Fibroblast of gingiva (primary cell): Measurements from ENCODE around the gene CPNE7.
"Not testable (repeated sequence)": the region's sequence is repeated elsewhere in the genome, so short reads cannot be mapped to it uniquely, and the experiment has no call there.

Experiments used
- DNase-seq: peaks from one replicate; pipeline ENCODE4 v3.0.0-alpha.2; 2011; ENCODE audit warnings: low read depth

Gene CPNE7

DNA sequence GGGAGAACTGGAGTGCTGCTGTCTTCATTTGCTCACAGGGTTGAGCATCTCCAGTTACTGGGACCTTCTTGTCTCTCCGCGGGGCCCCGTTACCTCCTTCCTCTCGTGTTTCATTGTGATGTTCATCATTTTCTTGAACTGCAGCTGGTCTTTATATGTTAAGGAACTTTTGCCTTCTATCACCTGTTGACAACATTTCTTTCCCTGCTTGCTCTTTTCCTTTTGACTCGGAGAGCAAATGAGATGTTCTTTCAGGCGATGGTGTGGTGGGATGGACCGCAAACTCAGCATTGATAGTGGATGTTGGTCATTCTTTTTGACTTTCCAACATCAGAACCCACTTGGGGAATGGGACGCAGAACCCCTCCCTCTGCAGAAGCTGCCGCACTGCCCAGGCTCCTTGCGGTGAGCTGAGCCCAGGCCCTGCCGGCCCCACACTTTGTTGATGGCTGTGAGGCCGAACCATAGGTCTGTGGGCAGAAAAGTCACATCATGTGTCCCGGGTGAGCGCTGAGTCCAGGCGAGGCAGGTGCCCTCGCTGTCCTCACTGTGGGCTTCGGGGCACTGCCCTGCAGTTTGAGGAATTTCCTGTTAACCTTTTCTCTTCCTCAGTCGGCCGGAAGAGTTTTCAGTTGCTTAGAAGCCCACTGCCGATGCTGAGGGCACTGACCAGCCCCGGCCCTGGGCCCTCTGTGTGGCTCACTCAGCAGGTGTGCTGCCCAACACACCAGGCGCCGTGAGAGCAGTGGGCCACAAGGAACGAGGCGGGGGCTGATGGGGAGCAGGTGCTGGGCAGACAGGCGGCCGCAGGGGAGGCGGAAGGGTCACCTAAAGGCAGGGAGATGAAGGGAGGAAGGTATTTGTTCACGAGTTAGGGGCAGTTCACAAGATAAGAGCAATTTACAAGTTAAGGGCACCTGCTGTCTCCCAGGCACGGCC, 7.6 kb upstream of the CPNE7 start:
- no peak for DNase-seq

- no peak for DNase-seq
Observed at GRCh38 chr16:89569506-89570341, 5.8 kb upstream of the CPNE7 start.

DNA sequence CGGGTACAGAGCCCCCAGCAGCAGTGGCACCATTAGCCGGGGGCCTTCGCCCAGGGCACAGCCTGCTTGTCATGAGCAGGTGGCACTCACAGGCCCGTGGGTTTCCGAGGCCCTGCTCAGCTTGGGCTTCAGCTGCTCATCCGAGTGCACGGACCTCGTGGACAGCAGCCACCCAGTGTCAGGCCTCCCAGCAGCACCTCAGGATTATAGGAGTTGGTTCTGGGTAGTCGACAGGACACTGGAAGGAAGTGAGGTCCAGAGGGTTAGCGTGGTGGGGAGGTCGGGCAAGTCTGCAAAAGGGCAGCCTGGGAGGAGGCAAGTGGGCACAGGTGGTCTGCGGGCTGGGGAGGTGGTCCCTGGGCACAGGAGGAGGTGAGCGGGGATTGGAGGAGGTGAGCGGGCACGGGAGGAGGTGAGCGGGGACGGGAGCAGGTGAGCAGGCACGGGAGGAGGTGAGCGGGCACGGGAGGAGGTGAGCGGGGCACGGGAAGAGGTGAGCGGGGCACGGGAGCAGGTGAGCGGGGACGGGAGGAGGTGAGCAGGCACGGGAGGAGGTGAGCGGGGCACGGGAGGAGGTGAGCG, 5.1 kb upstream of the CPNE7 start:
- DNase-seq = no peak

DNA sequence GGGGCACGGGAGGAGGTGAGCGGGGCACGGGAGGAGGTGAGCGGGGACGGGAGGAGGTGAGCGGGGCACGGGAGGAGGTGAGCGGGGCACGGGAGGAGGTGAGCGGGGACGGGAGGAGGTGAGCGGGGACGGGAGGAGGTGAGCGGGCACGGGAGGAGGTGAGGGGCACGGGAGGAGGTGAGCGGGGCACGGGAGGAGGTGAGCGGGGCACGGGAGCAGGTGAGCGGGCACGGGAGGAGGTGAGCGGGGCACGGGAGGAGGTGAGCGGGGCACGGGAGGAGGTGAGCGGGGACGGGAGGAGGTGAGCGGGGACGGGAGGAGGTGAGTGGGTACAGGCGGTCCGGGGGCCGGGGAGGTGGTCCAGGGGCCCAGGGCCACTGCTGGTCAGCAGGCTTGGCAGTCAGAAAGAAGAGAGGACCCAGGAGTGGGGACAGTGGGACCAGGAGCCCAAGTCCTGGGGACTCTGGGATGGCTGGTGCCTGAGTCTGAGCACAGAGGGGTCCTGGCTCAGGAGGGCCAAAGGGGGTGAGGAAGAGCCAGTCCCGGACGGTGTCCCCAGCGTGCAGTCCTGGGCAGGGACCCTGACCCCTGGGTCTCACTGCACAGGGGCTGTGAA, 4.5 kb upstream of the CPNE7 start:
- DNase-seq = not testable (repeated sequence)

GRCh38 chr16:89571636-89572035, 3.9 kb upstream of the CPNE7 start:
- DNase-seq = no peak

- DNase-seq = no peak
Observed at GRCh38 chr16:89572073-89572484, 3.5 kb upstream of the CPNE7 start.

- DNase-seq = no peak
Observed at GRCh38 chr16:89572485-89573205, 2.9 kb upstream of the CPNE7 start.

DNA sequence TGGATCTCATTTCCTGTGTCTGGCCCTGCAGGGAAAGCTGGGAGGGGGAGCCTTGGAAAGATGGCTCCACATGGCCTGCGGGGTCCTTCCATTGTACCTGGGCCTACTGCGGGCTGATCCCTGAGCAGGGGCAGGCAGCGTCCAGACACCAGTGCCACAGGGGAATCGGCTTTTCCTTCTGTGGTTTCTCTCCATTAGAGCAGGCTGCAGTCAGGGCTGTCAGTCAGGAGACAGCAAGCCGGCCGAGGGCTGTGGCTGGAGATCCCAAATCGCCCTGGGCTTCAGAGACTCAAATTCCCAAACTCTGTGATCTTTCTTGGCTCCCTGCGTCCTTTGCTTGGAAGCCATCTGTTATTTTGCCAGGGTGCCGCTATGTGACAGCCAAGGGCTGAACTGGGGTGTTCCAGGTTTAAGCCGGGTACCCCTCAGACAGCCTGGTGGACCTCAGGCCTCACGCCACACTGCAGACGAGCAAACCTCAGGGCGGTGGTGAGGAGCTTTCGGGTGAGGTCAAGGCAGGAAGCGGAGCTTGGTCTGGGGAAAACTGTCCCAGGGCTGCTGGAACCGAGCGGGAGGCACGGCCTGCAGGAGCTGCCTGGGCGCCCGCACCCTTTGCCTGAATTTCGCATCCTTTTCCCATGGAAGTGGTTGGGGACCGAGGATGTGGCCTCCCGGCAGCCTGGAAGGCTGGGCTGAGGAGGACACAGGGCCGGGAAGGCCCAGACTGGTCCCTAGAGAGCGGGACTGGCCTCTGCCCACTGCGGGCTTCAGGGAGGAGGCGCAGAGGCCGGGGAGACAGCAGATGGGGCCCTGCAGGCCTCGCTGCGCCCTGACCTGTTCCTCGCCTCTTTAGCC, 1.5 kb upstream of the CPNE7 start:
- DNase-seq = no peak

DNA sequence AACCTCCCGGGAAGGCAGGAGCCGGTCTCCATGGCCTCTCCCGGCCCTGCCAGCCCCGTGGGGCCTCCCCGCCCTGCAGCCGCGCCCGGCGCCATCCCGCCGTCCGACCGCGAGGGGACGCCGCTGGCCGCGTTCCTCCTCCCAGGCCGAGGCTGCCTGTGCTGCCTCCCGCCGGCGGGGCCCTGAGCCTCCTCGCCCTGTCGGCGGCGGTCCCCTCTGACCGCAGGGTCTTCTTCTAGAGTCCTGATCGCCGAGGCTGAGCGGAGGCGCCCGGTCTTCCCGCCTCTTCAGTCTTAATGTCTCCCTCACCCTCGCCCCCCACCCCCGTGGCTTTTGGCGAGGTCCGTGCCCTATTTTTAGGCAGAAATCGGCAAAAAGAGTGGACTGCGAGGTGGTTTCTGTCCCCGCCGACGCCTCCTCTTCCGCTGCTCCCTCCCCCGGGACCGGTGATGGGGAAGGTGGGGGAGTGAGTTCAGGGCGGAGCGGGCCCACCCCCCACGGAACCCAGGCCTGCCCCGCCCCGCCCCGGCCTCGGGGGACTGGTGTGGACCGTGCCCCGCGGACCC, 794 bp upstream of the CPNE7 start:
- DNase-seq = peak; percentile 75

GRCh38 chr16:89576153-89577054, 846 bp downstream of the CPNE7 start:
- no peak for DNase-seq

DNA sequence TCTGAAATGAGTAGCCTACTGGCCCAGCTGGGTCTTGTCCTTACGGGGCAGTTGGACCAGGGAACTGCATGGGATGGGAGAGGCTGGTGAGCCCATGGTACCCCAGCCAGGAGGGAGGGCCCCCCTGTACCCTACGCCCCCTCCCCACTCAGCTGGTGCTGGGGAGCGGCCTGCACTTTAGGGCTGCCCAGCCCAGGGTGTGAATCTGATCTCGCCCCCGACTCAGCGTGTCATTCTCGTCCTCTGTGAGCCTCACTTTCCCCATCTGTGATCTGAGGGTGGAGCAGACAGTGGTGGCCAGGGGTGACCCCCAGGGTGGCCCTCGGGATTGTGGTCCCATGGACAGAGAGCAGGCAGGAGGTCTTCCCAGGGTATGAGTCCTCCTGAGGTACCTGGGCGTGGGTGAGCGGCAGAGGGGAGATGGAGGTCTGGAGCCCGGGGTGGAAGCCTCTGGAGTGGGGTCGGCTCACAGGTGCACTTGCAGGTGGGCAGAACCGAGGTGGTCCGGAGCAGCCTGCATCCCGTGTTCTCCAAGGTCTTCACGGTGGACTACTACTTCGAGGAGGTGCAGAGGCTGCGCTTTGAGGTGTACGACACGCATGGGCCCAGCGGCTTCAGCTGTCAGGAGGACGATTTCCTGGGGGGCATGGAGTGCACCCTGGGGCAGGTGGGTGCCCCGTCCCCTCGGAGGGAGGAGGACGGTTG, 1.6 kb downstream of the CPNE7 start:
- DNase-seq = no peak

DNA sequence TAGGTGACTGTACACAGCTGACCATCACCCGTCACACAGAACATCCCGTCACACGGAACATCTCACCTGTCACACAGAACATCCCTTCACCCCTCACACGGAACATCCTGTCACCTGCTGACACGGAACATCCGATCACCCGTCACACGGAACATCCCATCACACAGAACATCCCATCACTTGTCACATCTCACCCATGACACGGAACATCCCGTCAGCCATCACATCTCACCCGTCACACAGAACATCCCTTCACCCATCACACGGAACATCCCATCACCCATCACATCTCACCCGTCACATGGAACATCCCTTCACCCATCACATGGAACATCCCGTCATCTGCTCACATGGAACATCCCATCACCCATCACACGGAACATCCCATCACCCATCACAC, 3.8 kb downstream of the CPNE7 start:
- no peak for DNase-seq

GRCh38 chr16:89581045-89581695, 5.6 kb downstream of the CPNE7 start:
- peak; percentile 98 for DNase-seq

DNA sequence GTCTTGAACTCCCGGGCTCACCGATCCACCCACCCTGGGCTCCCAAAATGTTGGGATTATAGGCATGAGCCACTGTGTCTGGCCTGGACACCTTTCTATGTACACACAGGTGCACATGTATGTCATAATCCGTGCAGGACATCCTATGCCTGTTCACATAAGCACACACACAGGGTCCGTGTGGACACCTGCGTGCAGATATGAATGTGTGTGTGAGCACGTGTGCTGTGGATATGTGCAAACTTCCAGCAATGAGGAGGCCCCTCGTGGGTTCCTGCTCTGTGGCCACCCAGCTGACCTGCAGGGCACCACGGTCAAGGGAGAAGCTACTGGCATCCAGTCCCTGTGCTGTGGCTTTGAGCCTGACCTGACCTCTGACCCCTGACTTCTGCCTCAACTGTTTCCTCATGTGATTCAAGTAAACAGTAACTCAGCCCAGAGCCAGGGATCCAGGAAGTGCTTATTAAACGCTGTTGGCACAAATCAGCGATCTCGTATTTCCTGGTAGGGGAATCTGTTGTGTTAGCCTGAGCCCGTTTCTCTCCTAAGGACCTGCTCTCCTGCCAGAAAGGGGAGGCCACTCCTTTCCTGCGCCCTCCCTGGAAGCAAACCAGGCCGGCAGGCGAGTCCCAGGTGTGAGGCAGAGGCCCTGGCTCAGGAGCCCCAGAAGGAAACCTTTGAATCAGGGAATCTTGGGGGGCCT, 6.5 kb downstream of the CPNE7 start:
- peak; percentile 93 for DNase-seq

DNA sequence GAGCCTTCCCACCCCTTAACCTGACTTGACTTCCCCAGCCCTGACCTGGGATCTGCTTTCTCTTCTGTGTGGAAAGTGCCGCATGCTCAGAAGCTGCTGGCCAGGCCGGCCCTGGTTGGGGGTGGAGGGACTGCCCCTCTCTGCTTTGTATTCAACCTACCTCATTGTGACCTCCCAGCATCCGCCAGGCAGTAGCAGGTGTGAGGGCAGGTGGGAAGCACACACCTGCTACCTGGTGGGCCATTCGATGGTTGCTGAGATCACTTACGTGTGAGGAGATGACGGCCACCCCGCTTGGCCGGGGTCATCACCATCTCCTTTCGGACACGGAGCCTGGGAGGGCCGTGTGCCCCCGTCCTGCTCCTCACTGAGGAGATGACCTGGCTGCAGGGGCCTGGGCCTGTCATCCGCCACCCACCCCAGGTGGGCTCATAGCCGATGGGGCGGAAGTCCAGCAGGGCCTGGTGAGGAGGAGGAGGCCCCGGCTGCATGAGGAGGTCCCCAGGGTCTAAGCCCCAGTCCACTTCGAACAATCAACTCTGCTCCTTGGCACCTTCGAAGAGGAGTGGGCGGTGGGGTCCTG, 7.1 kb downstream of the CPNE7 start:
- DNase-seq = no peak

GRCh38 chr16:89583197-89583894, 7.8 kb downstream of the CPNE7 start:
- DNase-seq = no peak
